ENCODE results near the gene AHNAK.

DNA sequence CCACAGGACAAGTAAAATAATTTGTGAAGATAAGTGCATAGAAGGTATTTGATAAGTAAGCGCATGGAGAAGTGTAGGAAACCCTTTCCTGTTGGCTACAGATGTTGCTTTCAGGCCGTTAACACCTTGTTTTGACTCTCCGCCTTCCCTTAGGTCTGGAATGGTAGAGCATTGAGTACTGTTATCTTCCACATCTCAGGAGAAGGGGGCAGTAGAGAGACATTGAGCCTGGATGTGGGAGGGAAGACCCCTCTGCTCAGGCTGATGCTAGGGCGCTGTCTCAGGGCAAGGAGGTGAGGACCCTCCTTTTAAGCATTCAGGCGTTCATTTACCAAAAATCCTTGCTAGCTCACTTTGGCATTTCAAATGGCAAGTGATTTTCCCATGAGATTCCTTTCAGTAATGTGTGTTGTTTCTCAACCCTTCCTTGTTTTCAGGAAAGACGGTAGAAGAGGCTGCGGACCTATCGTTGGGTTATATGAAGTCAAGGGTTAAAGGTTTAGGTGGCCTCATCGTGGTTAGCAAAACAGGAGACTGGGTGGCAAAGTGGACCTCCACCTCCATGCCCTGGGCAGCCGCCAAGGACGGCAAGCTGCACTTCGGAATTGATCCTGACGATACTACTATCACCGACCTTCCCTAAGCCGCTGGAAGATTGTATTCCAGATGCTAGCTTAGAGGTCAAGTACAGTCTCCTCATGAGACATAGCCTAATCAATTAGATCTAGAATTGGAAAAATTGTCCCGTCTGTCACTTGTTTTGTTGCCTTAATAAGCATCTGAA is 154.8 kb downstream of the AHNAK start:
- TF ChIP-seq CTCF (IDR thresholded peaks at IDR 0.05), result no peak
- TF ChIP-seq POLR2A (IDR thresholded peaks at IDR 0.05), result no peak
